Neural cell (in vitro differentiated cells): ENCODE measurements around the gene ZNF580. TPM values are rescaled to one million over a fixed set of nuclear protein-coding genes. Genes with fewer than 3 reads are reported as not detected.

ENCODE experiments used
- H2AFZ ChIP-seq: fragments of 200-600, 300-800 bp; sonication (generic), shearing (Covaris generic); 2 replicates; pipeline ENCODE4 v1.6.0; 2014; ENCODE audit warnings: low read depth, mild to moderate bottlenecking, antibody characterized with exemption, low read length, moderate library complexity
- H3F3A ChIP-seq: fragments of 200-600 bp; shearing (Covaris generic); 2 replicates; pipeline ENCODE4 v1.6.1; 2016; ENCODE audit warnings: mild to moderate bottlenecking, moderate library complexity, mixed read lengths, antibody characterized with exemption, low read length; ENCODE audit not compliant: insufficient read depth, poor library complexity, severe bottlenecking
- H3K27ac ChIP-seq: fragments of 200-600, 300-800 bp; sonication (generic), shearing (Covaris generic); 2 replicates; pipeline ENCODE4 v1.5.1; 2014; ENCODE audit warnings: mild to moderate bottlenecking, low read length, moderate library complexity
- H3K27me3 ChIP-seq: fragments of 300-800, 200-600 bp; sonication (generic), shearing (Covaris generic); 2 replicates; pipeline ENCODE4 v1.6.0; 2014; ENCODE audit warnings: mild to moderate bottlenecking, low read depth, low read length, moderate library complexity; ENCODE audit not compliant: insufficient read depth
- H3K36me3 ChIP-seq: fragments of 300-800, 200-600 bp; sonication (generic), shearing (Covaris generic); 2 replicates; pipeline ENCODE4 v1.5.1; 2014; ENCODE audit warnings: mild to moderate bottlenecking, antibody characterized with exemption, low read length, moderate library complexity; ENCODE audit not compliant: insufficient read depth
- H3K4me2 ChIP-seq: fragments of 300-800, 200-600 bp; sonication (generic), shearing (Covaris generic); 2 replicates; pipeline ENCODE4 v1.6.0; 2014; ENCODE audit warnings: mild to moderate bottlenecking, low read length
- H3K4me3 ChIP-seq: fragments of 300-800, 200-600 bp; sonication (generic), shearing (Covaris generic); 2 replicates; pipeline ENCODE4 v1.5.1; 2014; ENCODE audit warnings: mild to moderate bottlenecking, low read length, moderate library complexity
- H3K79me2 ChIP-seq: fragments of 200-600 bp; shearing (Covaris generic); replicated peaks from 2 replicates; pipeline ENCODE4 v1.6.0; 2014; ENCODE audit warnings: mild to moderate bottlenecking, low read length, moderate library complexity; ENCODE audit not compliant: insufficient read depth
- H3K9ac ChIP-seq: fragments of 300-800, 200-600 bp; sonication (generic), shearing (Covaris generic); 2 replicates; pipeline ENCODE4 v1.6.1; 2016; ENCODE audit warnings: mild to moderate bottlenecking, low read length, mixed read lengths
- H3K9me2 ChIP-seq: fragments of 200-600 bp; shearing (Covaris generic); 2 replicates; pipeline ENCODE4 v1.6.1; 2016; ENCODE audit warnings: mild to moderate bottlenecking, low read length, mixed read lengths; ENCODE audit not compliant: insufficient read depth
- H3K9me3 ChIP-seq: fragments of 200-600, 300-800 bp; sonication (generic), shearing (Covaris generic); 2 replicates; pipeline ENCODE4 v1.6.1; 2016; ENCODE audit warnings: mild to moderate bottlenecking, mixed run types, low read length, moderate library complexity, mixed read lengths
- H4K20me1 ChIP-seq: fragments of 200-600 bp; shearing (Covaris generic); 2 replicates; pipeline ENCODE4 v1.6.1; 2016; ENCODE audit warnings: mild to moderate bottlenecking, mixed run types; ENCODE audit not compliant: insufficient read depth
- EP300 ChIP-seq: fragments of 450-650 bp; conservative IDR thresholded peaks from 2 replicates; pipeline ENCODE4 v1.6.1; 2014; ENCODE audit warnings: antibody characterized with exemption, mild to moderate bottlenecking, moderate library complexity; ENCODE audit not compliant: poor library complexity, severe bottlenecking
- EZH2 ChIP-seq: fragments of 200-600, 300-800 bp; shearing (Covaris generic), sonication (generic); IDR thresholded peaks from 2 replicates; pipeline ENCODE4 v1.6.1; 2014; ENCODE audit warnings: antibody characterized with exemption, low read length, borderline replicate concordance, mild to moderate bottlenecking; ENCODE audit not compliant: insufficient read depth, poor library complexity, severe bottlenecking
- MXI1 ChIP-seq: fragments of 450-650 bp; conservative IDR thresholded peaks from 2 replicates; pipeline ENCODE4 v1.6.1; 2014; ENCODE audit warnings: antibody characterized with exemption, mild to moderate bottlenecking; ENCODE audit not compliant: poor library complexity, severe bottlenecking
- POLR2AphosphoS5 ChIP-seq: IDR thresholded peaks from 2 replicates; pipeline ENCODE4 v1.6.1; 2012
- RAD21 ChIP-seq: fragments of 450-650 bp; conservative IDR thresholded peaks from 2 replicates; pipeline ENCODE4 v1.6.1; 2014; ENCODE audit warnings: antibody characterized with exemption, mild to moderate bottlenecking, moderate library complexity
- SMC3 ChIP-seq: fragments of 450-650 bp; conservative IDR thresholded peaks from 2 replicates; pipeline ENCODE4 v1.6.1; 2014; ENCODE audit warnings: antibody characterized with exemption, mild to moderate bottlenecking, moderate library complexity; ENCODE audit not compliant: poor library complexity
- TAF1 ChIP-seq: IDR thresholded peaks from 2 replicates; pipeline ENCODE4 v1.6.1; 2012; ENCODE audit warnings: low read depth
- polyA plus RNA-seq: library from polyadenylated mRNA; depleted of rRNA; stranded (reverse); fragments of >200 nt; gene quantifications from 2 replicates; pipeline ENCODE4 v1.2.3, GENCODE V29; 2014
- TF ChIP-seq, protein P1 (sequence below): fragments of 450-650 bp; IDR thresholded peaks from 2 replicates; pipeline ENCODE4 v1.5.1; 2014; ENCODE audit warnings: antibody characterized with exemption, mild to moderate bottlenecking, moderate library complexity; ENCODE audit not compliant: poor library complexity, severe bottlenecking
- TF ChIP-seq, protein P2 (sequence below): IDR thresholded peaks from 2 replicates; pipeline ENCODE4 v1.6.1; 2012; ENCODE audit warnings: borderline replicate concordance

Gene ZNF580
- polyA plus RNA-seq, 1 donor from 2014 or later = 11.7 TPM

DNA sequence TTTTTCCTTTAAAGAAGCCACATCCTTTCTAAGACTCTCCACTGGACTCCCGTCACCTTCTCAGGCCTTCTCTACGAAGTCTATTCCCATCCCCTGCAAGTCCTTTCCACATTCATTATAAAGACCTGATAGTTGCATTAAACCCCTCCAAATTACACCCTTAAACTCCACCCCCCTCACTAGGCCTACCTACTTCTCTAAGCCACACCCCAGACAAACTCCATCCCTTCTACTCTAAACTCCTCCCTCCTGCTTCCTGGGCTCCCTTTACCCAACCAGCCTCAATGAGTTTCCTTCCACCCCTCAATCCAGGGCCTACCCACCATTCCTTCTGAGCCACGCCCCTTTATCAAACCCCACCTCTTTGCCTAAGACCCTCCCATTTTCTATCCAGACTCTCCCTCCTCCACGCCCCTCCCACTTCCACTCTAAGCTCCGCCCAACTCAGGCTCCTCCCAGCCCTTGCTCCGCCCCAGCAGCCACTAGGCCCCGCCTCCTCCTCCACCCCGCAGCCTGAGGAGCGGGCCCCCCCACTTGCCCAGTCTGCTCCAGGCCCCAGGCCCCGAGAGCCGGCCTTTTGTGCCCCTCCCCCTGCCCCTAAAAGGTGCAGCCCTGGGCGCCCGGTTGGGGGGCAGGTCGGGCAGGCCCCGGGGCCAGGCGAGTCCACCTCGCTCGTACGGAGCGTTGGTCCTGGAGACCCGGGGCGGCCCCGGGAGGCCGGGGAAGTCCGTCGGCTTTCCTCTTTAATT, 41.9 kb upstream of the ZNF580 start:
- TF ChIP-seq RAD21 = no peak
- peak; percentile 64 for TF ChIP-seq MXI1
- no peak for TF ChIP-seq POLR2AphosphoS5
- TF ChIP-seq, protein P1, sequence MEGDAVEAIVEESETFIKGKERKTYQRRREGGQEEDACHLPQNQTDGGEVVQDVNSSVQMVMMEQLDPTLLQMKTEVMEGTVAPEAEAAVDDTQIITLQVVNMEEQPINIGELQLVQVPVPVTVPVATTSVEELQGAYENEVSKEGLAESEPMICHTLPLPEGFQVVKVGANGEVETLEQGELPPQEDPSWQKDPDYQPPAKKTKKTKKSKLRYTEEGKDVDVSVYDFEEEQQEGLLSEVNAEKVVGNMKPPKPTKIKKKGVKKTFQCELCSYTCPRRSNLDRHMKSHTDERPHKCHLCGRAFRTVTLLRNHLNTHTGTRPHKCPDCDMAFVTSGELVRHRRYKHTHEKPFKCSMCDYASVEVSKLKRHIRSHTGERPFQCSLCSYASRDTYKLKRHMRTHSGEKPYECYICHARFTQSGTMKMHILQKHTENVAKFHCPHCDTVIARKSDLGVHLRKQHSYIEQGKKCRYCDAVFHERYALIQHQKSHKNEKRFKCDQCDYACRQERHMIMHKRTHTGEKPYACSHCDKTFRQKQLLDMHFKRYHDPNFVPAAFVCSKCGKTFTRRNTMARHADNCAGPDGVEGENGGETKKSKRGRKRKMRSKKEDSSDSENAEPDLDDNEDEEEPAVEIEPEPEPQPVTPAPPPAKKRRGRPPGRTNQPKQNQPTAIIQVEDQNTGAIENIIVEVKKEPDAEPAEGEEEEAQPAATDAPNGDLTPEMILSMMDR = no peak
- TF ChIP-seq SMC3 = peak; percentile 47
- peak; percentile 86 for TF ChIP-seq EP300
- TF ChIP-seq TAF1 = no peak
- H2AFZ ChIP-seq = peak overlapping the region; percentile 47

DNA sequence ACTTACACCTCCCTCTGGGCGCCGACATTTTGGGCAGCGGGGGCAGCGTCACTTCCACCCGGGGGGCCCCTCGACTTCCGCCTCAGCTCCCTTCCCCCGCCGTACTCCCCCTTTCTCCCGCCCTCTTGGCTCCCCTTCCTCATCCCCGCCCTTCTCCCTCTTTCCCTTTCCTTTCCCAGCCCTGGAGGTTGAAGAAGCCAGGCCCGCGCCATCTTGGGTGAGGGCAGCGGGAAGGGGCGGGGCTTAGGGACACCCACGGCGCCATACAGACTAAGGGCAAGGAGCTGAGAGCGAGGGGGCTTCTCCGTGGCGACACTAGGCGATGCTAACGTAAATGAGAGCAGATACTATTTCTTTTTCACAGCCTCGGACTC, 41.3 kb upstream of the ZNF580 start, which contains the start of gene FIZ1:
Gene FIZ1, minus strand, starts transcription at position 50 of the 374 bp plus-strand sequence. CDS start 1,652 bp downstream, outside the sequence.
- H3K27ac ChIP-seq = peak within 1 kb of the TSS; percentile 99
- no peaks in the 10 kb centered on the region for H3K9me2 ChIP-seq
- H4K20me1 ChIP-seq = no peaks in the 10 kb centered on the region
- peak within 1 kb of the TSS; percentile 47 for H2AFZ ChIP-seq
- H3K79me2 ChIP-seq = peaks cover 5% of the 10 kb centered on the region
- H3K4me2 ChIP-seq = no peak within 1 kb of the TSS
- no peaks in the 10 kb centered on the region for H3K9me3 ChIP-seq
- H3K27me3 ChIP-seq = no peaks in the 10 kb centered on the region
- H3K36me3 ChIP-seq = no peaks in the 10 kb centered on the region
- H3F3A ChIP-seq = no peaks in the 10 kb centered on the region
- TF ChIP-seq, protein P1 = no peak
- peak; percentile 64 for TF ChIP-seq POLR2AphosphoS5
- TF ChIP-seq, protein P2, sequence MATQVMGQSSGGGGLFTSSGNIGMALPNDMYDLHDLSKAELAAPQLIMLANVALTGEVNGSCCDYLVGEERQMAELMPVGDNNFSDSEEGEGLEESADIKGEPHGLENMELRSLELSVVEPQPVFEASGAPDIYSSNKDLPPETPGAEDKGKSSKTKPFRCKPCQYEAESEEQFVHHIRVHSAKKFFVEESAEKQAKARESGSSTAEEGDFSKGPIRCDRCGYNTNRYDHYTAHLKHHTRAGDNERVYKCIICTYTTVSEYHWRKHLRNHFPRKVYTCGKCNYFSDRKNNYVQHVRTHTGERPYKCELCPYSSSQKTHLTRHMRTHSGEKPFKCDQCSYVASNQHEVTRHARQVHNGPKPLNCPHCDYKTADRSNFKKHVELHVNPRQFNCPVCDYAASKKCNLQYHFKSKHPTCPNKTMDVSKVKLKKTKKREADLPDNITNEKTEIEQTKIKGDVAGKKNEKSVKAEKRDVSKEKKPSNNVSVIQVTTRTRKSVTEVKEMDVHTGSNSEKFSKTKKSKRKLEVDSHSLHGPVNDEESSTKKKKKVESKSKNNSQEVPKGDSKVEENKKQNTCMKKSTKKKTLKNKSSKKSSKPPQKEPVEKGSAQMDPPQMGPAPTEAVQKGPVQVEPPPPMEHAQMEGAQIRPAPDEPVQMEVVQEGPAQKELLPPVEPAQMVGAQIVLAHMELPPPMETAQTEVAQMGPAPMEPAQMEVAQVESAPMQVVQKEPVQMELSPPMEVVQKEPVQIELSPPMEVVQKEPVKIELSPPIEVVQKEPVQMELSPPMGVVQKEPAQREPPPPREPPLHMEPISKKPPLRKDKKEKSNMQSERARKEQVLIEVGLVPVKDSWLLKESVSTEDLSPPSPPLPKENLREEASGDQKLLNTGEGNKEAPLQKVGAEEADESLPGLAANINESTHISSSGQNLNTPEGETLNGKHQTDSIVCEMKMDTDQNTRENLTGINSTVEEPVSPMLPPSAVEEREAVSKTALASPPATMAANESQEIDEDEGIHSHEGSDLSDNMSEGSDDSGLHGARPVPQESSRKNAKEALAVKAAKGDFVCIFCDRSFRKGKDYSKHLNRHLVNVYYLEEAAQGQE = peak; percentile 65
- TF ChIP-seq MXI1 = peak; percentile 60
- no peak for TF ChIP-seq SMC3
- peak; percentile 27 for TF ChIP-seq RAD21
- TF ChIP-seq EZH2 = no peak
- TF ChIP-seq EP300 = peak; percentile 9
- TF ChIP-seq TAF1 = no peak
- peak within 1 kb of the TSS; percentile 75 for H3K4me3 ChIP-seq
- H3K9ac ChIP-seq = peak within 1 kb of the TSS; percentile 91

More for the DNA sequence above, 41.9 kb upstream of the ZNF580 start:
- H3K9me3 ChIP-seq = no peaks in the 10 kb centered on the region
- peak overlapping the region; percentile 75 for H3K4me3 ChIP-seq
- H3K27ac ChIP-seq = peak overlapping the region; percentile 99
- no peaks in the 10 kb centered on the region for H3K9me2 ChIP-seq
- no peaks in the 10 kb centered on the region for H3F3A ChIP-seq
- H3K9ac ChIP-seq = peak overlapping the region; percentile 91
- H3K79me2 ChIP-seq = peaks cover 5% of the 10 kb centered on the region
- H4K20me1 ChIP-seq = no peaks in the 10 kb centered on the region
- no peak overlapping the region for H3K4me2 ChIP-seq
- no peaks in the 10 kb centered on the region for H3K27me3 ChIP-seq
- H3K36me3 ChIP-seq = no peaks in the 10 kb centered on the region
